ENCODE measurements around the gene FRMD3.

DNA sequence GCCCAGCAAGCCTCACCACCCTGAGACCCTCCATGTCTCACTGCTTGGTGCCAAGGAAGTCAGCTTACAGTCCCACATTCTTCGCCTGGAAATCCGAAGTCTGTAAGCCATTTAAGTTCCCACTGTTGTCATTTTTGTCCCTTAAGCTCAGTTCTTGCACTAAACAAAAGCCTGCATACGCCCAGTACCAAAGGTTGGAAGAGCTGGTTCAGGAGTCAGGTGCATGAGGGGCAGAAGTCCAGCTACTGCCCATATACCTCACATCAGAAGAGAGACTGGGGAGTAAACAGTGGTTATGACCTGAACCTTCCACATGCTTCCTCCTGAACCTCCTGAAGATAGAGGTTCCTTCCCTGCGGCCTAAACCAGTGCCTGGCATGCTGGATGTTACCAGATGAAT, 146.0 kb downstream of the FRMD3 start:
- no peak for TF ChIP-seq EP300 (conservative IDR thresholded peaks at IDR 0.05; ENCODE audit: poor library complexity, severe bottlenecking)
- TF ChIP-seq, protein P1, sequence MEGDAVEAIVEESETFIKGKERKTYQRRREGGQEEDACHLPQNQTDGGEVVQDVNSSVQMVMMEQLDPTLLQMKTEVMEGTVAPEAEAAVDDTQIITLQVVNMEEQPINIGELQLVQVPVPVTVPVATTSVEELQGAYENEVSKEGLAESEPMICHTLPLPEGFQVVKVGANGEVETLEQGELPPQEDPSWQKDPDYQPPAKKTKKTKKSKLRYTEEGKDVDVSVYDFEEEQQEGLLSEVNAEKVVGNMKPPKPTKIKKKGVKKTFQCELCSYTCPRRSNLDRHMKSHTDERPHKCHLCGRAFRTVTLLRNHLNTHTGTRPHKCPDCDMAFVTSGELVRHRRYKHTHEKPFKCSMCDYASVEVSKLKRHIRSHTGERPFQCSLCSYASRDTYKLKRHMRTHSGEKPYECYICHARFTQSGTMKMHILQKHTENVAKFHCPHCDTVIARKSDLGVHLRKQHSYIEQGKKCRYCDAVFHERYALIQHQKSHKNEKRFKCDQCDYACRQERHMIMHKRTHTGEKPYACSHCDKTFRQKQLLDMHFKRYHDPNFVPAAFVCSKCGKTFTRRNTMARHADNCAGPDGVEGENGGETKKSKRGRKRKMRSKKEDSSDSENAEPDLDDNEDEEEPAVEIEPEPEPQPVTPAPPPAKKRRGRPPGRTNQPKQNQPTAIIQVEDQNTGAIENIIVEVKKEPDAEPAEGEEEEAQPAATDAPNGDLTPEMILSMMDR (IDR thresholded peaks at IDR 0.05; ENCODE audit: poor library complexity, severe bottlenecking): no peak
- no peak for TF ChIP-seq POLR2AphosphoS5 (IDR thresholded peaks at IDR 0.05)
- TF ChIP-seq, protein P2, sequence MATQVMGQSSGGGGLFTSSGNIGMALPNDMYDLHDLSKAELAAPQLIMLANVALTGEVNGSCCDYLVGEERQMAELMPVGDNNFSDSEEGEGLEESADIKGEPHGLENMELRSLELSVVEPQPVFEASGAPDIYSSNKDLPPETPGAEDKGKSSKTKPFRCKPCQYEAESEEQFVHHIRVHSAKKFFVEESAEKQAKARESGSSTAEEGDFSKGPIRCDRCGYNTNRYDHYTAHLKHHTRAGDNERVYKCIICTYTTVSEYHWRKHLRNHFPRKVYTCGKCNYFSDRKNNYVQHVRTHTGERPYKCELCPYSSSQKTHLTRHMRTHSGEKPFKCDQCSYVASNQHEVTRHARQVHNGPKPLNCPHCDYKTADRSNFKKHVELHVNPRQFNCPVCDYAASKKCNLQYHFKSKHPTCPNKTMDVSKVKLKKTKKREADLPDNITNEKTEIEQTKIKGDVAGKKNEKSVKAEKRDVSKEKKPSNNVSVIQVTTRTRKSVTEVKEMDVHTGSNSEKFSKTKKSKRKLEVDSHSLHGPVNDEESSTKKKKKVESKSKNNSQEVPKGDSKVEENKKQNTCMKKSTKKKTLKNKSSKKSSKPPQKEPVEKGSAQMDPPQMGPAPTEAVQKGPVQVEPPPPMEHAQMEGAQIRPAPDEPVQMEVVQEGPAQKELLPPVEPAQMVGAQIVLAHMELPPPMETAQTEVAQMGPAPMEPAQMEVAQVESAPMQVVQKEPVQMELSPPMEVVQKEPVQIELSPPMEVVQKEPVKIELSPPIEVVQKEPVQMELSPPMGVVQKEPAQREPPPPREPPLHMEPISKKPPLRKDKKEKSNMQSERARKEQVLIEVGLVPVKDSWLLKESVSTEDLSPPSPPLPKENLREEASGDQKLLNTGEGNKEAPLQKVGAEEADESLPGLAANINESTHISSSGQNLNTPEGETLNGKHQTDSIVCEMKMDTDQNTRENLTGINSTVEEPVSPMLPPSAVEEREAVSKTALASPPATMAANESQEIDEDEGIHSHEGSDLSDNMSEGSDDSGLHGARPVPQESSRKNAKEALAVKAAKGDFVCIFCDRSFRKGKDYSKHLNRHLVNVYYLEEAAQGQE (IDR thresholded peaks at IDR 0.05; ENCODE audit: borderline replicate concordance): no peak
- TF ChIP-seq TAF1 (IDR thresholded peaks at IDR 0.05; ENCODE audit: low read depth): no peak
- TF ChIP-seq EZH2 (IDR thresholded peaks at IDR 0.05; ENCODE audit: borderline replicate concordance, insufficient read depth, low read length, poor library complexity, severe bottlenecking): no peak
- TF ChIP-seq SMC3 (conservative IDR thresholded peaks at IDR 0.05; ENCODE audit: poor library complexity): no peak
- TF ChIP-seq RAD21 (conservative IDR thresholded peaks at IDR 0.05): no peak
- no peak for TF ChIP-seq MXI1 (conservative IDR thresholded peaks at IDR 0.05; ENCODE audit: poor library complexity, severe bottlenecking)

Data from neural cell (in vitro differentiated cells).